GM19438 (cell line): ENCODE data around the gene TRIM17.
"Not testable (repeated sequence)": the region's sequence is repeated elsewhere in the genome, so short reads cannot be mapped to it uniquely, and the experiment has no call there.

ENCODE experiments used
- ATAC-seq: cut with Tn5 transposase; IDR thresholded peaks from one replicate; pipeline ENCODE4 v1.9.1; 2021; ENCODE audit warnings: low read depth; ENCODE audit not compliant: unreplicated experiment

TRIM17 gene

GRCh38 chr1:228450200-228450599 lies 33.5 kb upstream of the TRIM17 start:
- ATAC-seq = no peak

GRCh38 chr1:228448372-228448771 lies 31.7 kb upstream of the TRIM17 start:
- no peak for ATAC-seq

- no peak for ATAC-seq
Observed at GRCh38 chr1:228446852-228447251, 30.2 kb upstream of the TRIM17 start.

GRCh38 chr1:228445843-228446650 lies 29.4 kb upstream of the TRIM17 start:
- ATAC-seq = no peak

GRCh38 chr1:228445490-228445842 lies 28.8 kb upstream of the TRIM17 start:
- no peak for ATAC-seq

- ATAC-seq = no peak
Observed at GRCh38 chr1:228443395-228443794, 26.7 kb upstream of the TRIM17 start.

GRCh38 chr1:228440761-228441500 lies 24.3 kb upstream of the TRIM17 start:
- no peak for ATAC-seq

GRCh38 chr1:228438266-228438665 lies 21.6 kb upstream of the TRIM17 start:
- no peak for ATAC-seq

- ATAC-seq = no peak
Observed at GRCh38 chr1:228437424-228437962, 20.8 kb upstream of the TRIM17 start.

GRCh38 chr1:228434689-228435088 lies 18.0 kb upstream of the TRIM17 start:
- no peak for ATAC-seq

GRCh38 chr1:228433337-228434053 lies 16.8 kb upstream of the TRIM17 start:
- not testable (repeated sequence) for ATAC-seq

GRCh38 chr1:228430243-228430642 lies 13.6 kb upstream of the TRIM17 start:
- ATAC-seq = no peak

- ATAC-seq = no peak
Observed at GRCh38 chr1:228429698-228430097, 13.0 kb upstream of the TRIM17 start.

- ATAC-seq = no peak
Observed at GRCh38 chr1:228429007-228429406, 12.3 kb upstream of the TRIM17 start.

GRCh38 chr1:228428412-228428811 lies 11.8 kb upstream of the TRIM17 start:
- no peak for ATAC-seq

GRCh38 chr1:228426518-228427175 lies 10.0 kb upstream of the TRIM17 start:
- ATAC-seq = no peak

- ATAC-seq = no peak
Observed at GRCh38 chr1:228424685-228425660, 8.3 kb upstream of the TRIM17 start.

GRCh38 chr1:228423404-228424053 lies 6.9 kb upstream of the TRIM17 start:
- ATAC-seq = no peak
